GM19099 (cell line): ENCODE results near the gene CRYM.

Experiments used
- POLR2A ChIP-seq: IDR thresholded peaks from 3 replicates; pipeline ENCODE4 v1.6.1; 2011; ENCODE audit warnings: low read depth; ENCODE audit not compliant: insufficient read length; ENCODE audit errors: extremely low read depth

Gene CRYM

DNA sequence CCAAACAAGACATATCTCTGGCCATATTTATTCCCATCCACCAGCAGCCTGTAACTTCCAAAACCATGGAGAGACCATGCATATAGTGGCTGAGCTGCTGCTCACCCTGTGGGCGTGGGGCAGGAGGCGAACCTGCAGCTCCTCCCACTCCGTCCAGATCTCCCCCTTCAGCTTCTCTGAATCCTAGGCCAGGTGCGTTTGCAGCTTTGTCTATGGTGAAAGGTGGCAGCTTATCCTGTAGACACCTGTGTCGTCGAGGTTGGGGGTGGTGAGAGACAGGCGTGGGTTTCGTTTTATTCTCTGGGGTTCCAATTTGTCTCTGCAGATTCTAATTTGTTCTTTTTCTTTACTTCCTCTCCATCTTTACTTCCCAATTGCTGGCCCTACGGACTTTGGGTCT, 54.3 kb downstream of the CRYM start:
- TF ChIP-seq POLR2A: no peak

DNA sequence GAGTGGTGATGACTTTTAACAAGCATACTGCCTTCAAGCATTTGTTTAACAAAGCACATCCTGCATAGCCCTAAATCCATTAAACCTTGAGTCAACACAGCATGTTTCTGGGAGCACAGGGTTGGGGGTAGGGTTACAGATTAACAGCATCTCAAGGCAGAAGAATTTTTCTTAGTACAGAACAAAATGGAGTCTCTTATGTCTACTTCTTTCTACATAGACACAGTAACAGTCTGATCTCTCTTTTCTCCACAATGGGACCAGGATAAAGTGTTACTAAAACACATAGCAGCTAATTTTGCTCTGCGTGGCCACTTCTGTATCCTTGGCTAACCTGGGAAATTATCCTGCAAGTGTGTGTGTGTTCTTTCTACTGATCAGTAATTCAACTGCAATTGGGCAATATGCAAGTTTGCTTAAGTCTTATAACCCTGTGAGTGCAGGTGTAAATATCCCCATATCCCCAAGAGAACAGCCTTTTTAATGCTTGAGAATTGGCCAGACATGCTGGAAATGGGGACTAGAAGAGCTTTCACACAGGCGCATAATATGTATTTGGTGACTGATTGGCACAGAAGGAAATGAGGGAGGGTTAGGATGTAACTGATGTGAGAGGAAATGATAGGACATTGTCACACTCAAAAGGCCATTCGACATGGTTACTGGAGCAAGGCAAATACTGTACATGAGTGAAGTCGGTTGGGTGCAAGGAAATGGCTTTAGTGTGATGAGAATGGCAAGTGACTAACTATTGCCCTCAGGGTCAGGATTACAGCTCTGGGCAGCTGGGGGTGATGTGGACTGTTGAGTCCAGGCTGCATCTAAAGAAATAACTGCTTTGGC, 55.4 kb downstream of the CRYM start:
- TF ChIP-seq POLR2A: no peak

DNA sequence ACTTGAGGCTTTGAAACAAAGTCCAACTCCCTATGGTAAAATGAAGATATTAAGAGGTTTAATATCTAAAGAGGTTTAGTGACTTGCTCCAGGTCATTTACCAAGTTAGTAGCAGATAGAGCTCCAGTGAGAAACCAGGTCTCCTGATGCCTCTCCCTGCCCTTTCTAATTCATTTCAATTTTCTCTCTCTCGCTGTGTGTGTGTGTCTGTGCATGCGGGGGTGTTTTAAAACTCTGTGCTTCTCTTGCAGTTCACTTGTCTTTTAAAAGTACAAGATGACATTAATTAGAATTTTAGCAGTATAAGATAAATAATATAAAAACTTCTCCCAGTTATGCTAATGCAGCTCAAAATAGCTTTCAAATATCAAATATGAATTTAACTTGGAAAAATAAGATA, 58.5 kb downstream of the CRYM start:
- TF ChIP-seq POLR2A: no peak

DNA sequence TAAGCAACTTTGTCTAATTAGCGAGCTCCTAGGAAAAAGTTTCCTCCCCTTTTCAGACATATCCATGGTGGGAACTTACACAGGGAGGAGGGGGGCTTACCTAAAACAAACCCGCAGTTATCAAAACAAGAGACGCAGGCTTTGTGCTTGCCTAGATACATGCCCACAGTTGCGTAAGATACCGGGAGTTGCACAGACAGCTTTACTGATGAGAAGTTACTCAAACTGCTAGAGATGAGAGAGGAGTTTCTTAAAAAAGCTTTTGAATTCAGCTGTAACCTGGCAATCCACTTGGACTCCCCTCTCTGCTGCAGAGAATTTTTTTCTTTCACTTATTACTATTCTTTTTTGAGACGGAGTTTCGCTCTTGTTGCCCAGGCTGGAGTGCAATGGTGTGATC, 59.9 kb downstream of the CRYM start:
- TF ChIP-seq POLR2A: no peak

DNA sequence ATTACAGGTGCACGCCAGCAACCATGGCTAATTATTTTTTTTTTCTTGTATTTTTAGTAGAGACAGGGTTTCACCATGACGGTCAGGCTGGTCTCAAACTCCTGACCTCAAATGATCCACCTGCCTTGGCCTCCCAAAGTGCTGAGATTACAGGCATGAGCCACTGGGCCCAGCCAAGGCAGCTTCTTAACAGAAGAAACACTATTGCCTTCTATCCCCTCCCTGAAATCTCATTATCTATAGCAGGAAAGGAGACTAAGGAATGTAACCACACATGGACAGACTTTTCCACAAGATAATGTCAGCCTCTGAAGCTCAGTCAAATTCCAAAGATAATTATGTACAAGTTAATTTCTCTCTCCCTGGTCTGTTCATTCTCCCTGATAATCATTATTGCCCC, 61.0 kb downstream of the CRYM start:
- TF ChIP-seq POLR2A: no peak

DNA sequence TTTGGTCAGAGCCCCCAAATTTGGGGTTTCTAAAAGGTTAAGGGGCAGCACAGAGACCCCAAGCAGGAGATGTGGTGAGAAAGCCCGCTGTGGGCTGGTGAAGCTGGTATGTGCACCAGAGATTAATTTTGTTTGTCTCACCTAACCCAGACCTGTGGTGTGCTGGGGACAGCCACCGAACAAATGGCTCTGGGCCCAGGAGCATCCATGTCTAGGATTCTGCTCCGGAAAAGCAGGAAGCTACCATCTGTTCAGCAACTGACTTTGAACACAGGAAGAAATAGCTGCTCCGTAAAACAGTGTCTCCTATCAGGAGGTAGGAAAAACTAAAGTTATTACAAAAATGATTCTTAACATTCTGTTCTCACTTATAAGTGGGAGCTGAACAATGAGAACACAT, 64.0 kb downstream of the CRYM start:
- TF ChIP-seq POLR2A: no peak

DNA sequence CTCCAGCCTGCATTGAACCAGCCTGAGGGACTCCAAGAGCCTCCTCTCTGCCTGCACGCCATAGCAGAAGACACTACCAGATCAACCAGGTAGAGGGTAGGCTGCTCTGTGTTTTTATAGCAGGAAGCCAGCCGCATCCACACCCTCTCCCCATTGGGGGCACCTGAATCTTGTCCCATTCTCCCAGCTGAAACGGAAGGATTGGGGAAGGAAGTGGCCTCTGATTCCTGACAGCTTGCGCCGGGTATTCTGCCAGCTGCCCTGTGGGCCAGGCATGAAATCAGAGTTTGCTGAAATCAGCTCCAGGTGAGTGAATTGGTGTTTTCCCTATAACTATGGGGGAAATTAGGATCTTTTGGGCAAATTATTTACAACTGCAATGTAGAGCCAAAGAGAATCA, 66.6 kb downstream of the CRYM start, which contains the start of gene ZP2:
TSS of gene ZP2 (minus strand) at position 89 of the 400 bp plus-strand sequence. CDS start at position 62, 27 bp downstream.
- no peak for TF ChIP-seq POLR2A
